H9 (cell line): ENCODE data around the gene FSTL4. TPM values are rescaled to one million over a fixed set of nuclear protein-coding genes. Genes with fewer than 3 reads are reported as not detected.

Experiments
- DNase-seq: peaks from one replicate; pipeline ENCODE4 v3.0.0-alpha.2; 2017
- H2AFZ ChIP-seq: one replicate; pipeline ENCODE4 v1.6.1; 2013; ENCODE audit warnings: mild to moderate bottlenecking, low read length, control low read depth, moderate library complexity
- H2AK5ac ChIP-seq: 2 replicates; pipeline ENCODE4 v1.6.1; 2013; ENCODE audit warnings: low read length, control low read depth, mixed read lengths; ENCODE audit not compliant: insufficient read length
- H2BK120ac ChIP-seq: one replicate; pipeline ENCODE4 v1.6.1; 2013; ENCODE audit warnings: low read depth, mild to moderate bottlenecking, low read length, control low read depth, inconsistent platforms; ENCODE audit not compliant: poor library complexity, severe bottlenecking
- H2BK12ac ChIP-seq: 2 replicates; pipeline ENCODE4 v1.6.1; 2013; ENCODE audit warnings: low read length, control low read depth, mixed read lengths, low read depth; ENCODE audit not compliant: insufficient read length
- H2BK15ac ChIP-seq: 2 replicates; pipeline ENCODE4 v1.6.1; 2013; ENCODE audit warnings: low read depth, low read length, control low read depth
- H2BK20ac ChIP-seq: one replicate; pipeline ENCODE4 v1.6.1; 2013; ENCODE audit warnings: low read depth, mild to moderate bottlenecking, low read length, control low read depth, inconsistent platforms; ENCODE audit not compliant: poor library complexity, severe bottlenecking
- H2BK5ac ChIP-seq: 2 replicates; pipeline ENCODE4 v1.6.1; 2013; ENCODE audit warnings: low read length, control low read depth, mixed read lengths; ENCODE audit not compliant: insufficient read length
- H3K14ac ChIP-seq: 2 replicates; pipeline ENCODE4 v1.6.1; 2013; ENCODE audit warnings: low read length, control low read depth; ENCODE audit not compliant: insufficient read depth
- H3K18ac ChIP-seq: 2 replicates; pipeline ENCODE4 v1.6.1; 2013; ENCODE audit warnings: low read depth, mild to moderate bottlenecking, mixed read lengths, low read length, control low read depth; ENCODE audit not compliant: insufficient read length
- H3K23ac ChIP-seq: 2 replicates; pipeline ENCODE4 v1.6.1; 2013; ENCODE audit warnings: low read length, control low read depth, mixed read lengths, low read depth; ENCODE audit not compliant: insufficient read length
- H3K23me2 ChIP-seq: 2 replicates; pipeline ENCODE4 v1.6.1; 2013; ENCODE audit warnings: low read depth, mild to moderate bottlenecking, mixed read lengths, low read length, control low read depth; ENCODE audit not compliant: insufficient read length, poor library complexity, severe bottlenecking
- H3K27ac ChIP-seq: 2 replicates; pipeline ENCODE4 v1.5.1; 2013; ENCODE audit warnings: low read length, control low read depth, mixed read lengths, low read depth; ENCODE audit not compliant: insufficient read length
- H3K27me3 ChIP-seq: 2 replicates; pipeline ENCODE4 v1.6.1; 2013; ENCODE audit warnings: low read length, control low read depth, inconsistent platforms; ENCODE audit not compliant: insufficient read depth
- H3K4ac ChIP-seq: 2 replicates; pipeline ENCODE4 v1.6.1; 2013; ENCODE audit warnings: low read depth, mild to moderate bottlenecking, control low read depth, inconsistent platforms, low read length, moderate library complexity
- H3K4me1 ChIP-seq: 2 replicates; pipeline ENCODE4 v1.6.1; 2013; ENCODE audit warnings: low read length, control low read depth, inconsistent platforms; ENCODE audit not compliant: insufficient read depth
- H3K4me2 ChIP-seq: 2 replicates; pipeline ENCODE4 v1.6.1; 2013; ENCODE audit warnings: low read length, control low read depth, mixed read lengths; ENCODE audit not compliant: insufficient read length, insufficient read depth
- H3K56ac ChIP-seq: 2 replicates; pipeline ENCODE4 v1.6.1; 2013; ENCODE audit warnings: low read depth, mild to moderate bottlenecking, mixed read lengths, low read length, control low read depth; ENCODE audit not compliant: insufficient read length
- H3K79me1 ChIP-seq: 2 replicates; pipeline ENCODE4 v1.6.1; 2013; ENCODE audit warnings: low read depth, mild to moderate bottlenecking, moderate library complexity, low read length, control low read depth, inconsistent platforms; ENCODE audit not compliant: insufficient read depth, poor library complexity, severe bottlenecking
- H3K79me2 ChIP-seq: 2 replicates; pipeline ENCODE4 v1.6.1; 2013; ENCODE audit warnings: low read length, control low read depth, inconsistent platforms; ENCODE audit not compliant: insufficient read depth
- H3K9ac ChIP-seq: 2 replicates; pipeline ENCODE4 v1.6.1; 2013; ENCODE audit warnings: low read length, control low read depth, mixed read lengths; ENCODE audit not compliant: insufficient read length; ENCODE audit errors: extremely low read depth
- H3K9me3 ChIP-seq: one replicate; pipeline ENCODE4 v1.6.1; 2013; ENCODE audit warnings: low read depth, low read length, inconsistent platforms; ENCODE audit not compliant: control insufficient read depth
- H3T11ph ChIP-seq: one replicate; pipeline ENCODE4 v1.6.1; 2013; ENCODE audit warnings: mild to moderate bottlenecking, low read length, control low read depth, inconsistent platforms
- H4K20me1 ChIP-seq: one replicate; pipeline ENCODE4 v1.6.1; 2013; ENCODE audit not compliant: control insufficient read depth, insufficient read length, insufficient read depth
- H4K5ac ChIP-seq: 2 replicates; pipeline ENCODE4 v1.6.1; 2013; ENCODE audit warnings: low read depth, mild to moderate bottlenecking, mixed read lengths, low read length, control low read depth; ENCODE audit not compliant: insufficient read length
- H4K8ac ChIP-seq: replicated peaks from 2 replicates; pipeline ENCODE4 v1.6.1; 2013; ENCODE audit warnings: low read length, control low read depth, mixed read lengths, low read depth; ENCODE audit not compliant: insufficient read length
- H4K91ac ChIP-seq: 2 replicates; pipeline ENCODE4 v1.6.1; 2013; ENCODE audit warnings: low read depth, mild to moderate bottlenecking, moderate library complexity, mixed read lengths, low read length, control low read depth; ENCODE audit not compliant: insufficient read length
- H3K27ac Mint-ChIP-seq, 3 experiments: 2 replicates in 2 of 3; 3 replicates in 1 of 3; pipeline ENCODE4 v1.8.0; 2020 to 2021; ENCODE audit warnings: mixed read lengths in 3 of 3, mild to moderate bottlenecking in 1 of 3, moderate library complexity in 1 of 3
- H3K27me3 Mint-ChIP-seq: 2 replicates; pipeline ENCODE4 v1.8.0; 2021; ENCODE audit warnings: low read depth, mild to moderate bottlenecking, moderate library complexity, mixed read lengths
- H3K36me3 Mint-ChIP-seq, 3 experiments: 2 replicates in 2 of 3; 3 replicates in 1 of 3; pipeline ENCODE4 v1.8.0; 2020 to 2021; ENCODE audit warnings: low read depth in 3 of 3, mixed read lengths in 3 of 3; ENCODE audit not compliant: insufficient read depth in 1 of 3
- H3K4me1 Mint-ChIP-seq, 2 experiments: 2 replicates each; pipeline ENCODE4 v1.8.0; 2020; ENCODE audit warnings: mixed read lengths in 2 of 2
- H3K4me3 Mint-ChIP-seq, 2 experiments: 2 replicates in 1 of 2; 3 replicates in 1 of 2; pipeline ENCODE4 v1.8.0; 2020 to 2021; ENCODE audit warnings: mild to moderate bottlenecking in 2 of 2, mixed read lengths in 2 of 2, moderate library complexity in 1 of 2
- H3K9me3 Mint-ChIP-seq, 2 experiments: 2 replicates in 1 of 2; 3 replicates in 1 of 2; pipeline ENCODE4 v1.8.0; 2020; ENCODE audit warnings: mild to moderate bottlenecking in 2 of 2, mixed read lengths in 2 of 2, moderate library complexity in 1 of 2
- WGBS: extraction: QIAGEN DNeasy Blood & Tissue Kit; methylation state at CpG from one replicate; pipeline ENCODE4 v1.1.7; 2013; ENCODE audit warnings: missing lambda C conversion rate, low lambda C conversion rate, mixed read lengths; ENCODE audit not compliant: insufficient read length; ENCODE audit errors: extremely low coverage; 5-methylcytosine and 5-hydroxymethylcytosine counted together
- total RNA-seq: library from RNA; stranded (reverse); gene quantifications from 2 replicates; pipeline ENCODE4 v1.2.1, GENCODE V29; 2021
- TF ChIP-seq, protein P1 (sequence below): fragments of 200-600 bp; sonication (generic); conservative IDR thresholded peaks from 3 replicates; pipeline ENCODE4 v1.8.0; 2021; ENCODE audit warnings: antibody characterized with exemption, mild to moderate bottlenecking

Gene FSTL4
- total RNA-seq, 1 experiment from 2014 or later = 5.7 TPM

DNA sequence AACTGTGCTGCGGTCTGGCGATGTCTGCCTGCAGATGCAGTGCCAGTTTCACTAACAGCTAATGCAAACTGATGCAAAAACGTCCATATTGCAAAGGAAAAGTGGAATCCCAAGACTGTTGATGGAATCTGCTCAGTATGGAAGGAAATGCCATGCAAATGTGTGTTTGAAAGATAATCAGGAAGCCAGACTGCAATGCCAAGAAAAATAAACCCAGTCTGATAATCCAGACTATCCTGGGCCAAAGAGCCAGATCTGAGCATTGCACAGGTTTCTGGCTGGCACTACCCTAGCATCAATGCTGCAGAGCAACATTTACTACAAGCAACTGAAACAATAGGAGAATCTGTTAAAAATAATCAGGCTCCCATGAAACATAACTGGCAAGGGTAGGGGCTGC is 130.3 kb downstream of the FSTL4 start:
- DNase-seq = no peak
- Histone ChIP-seq H2AFZ (no peak overlapping the region), H4K91ac (no peak overlapping the region), H3K4me2 (no peak overlapping the region), H4K8ac (no peak overlapping the region), H2BK120ac (no peak overlapping the region), H3K9ac (no peak overlapping the region), H3K23ac (no peak overlapping the region), H3K79me2 (no peaks in the 10 kb centered on the region), H4K20me1 (no peaks in the 10 kb centered on the region), H2BK15ac (no peak overlapping the region), H3K4ac (no peak overlapping the region), H3K27me3 (no peaks in the 10 kb centered on the region), H3T11ph (no peak overlapping the region), H2BK20ac (no peak overlapping the region), H3K56ac (no peak overlapping the region), H3K9me3 (no peaks in the 10 kb centered on the region), H3K79me1 (no peaks in the 10 kb centered on the region), H2AK5ac (no peak overlapping the region), H4K5ac (no peak overlapping the region), H3K27ac (no peak overlapping the region), H3K14ac (no peak overlapping the region), H3K23me2 (no peaks in the 10 kb centered on the region), H2BK5ac (no peak overlapping the region), H2BK12ac (no peak overlapping the region), H3K4me1 (0 out of 2 replicates have a peak, but pooled peaks cover 3% of the 10 kb centered on the region), H3K18ac (no peak overlapping the region)
- Mint-ChIP-seq H3K4me1 (peaks cover 2 to 4% of the 10 kb centered on the region in 2 experiments; a peak in 3 of 4 replicates), H3K36me3 (peaks cover 0 to 1% (median 0%) of the 10 kb centered on the region in 3 experiments; a peak in 1 of 7 replicates), H3K27ac (no peak overlapping the region), H3K9me3 (no peaks in the 10 kb centered on the region), H3K27me3 (no peaks in the 10 kb centered on the region; the same call in 1 of the 2 replicates), H3K4me3 (no peak overlapping the region)
- TF ChIP-seq, protein P1, sequence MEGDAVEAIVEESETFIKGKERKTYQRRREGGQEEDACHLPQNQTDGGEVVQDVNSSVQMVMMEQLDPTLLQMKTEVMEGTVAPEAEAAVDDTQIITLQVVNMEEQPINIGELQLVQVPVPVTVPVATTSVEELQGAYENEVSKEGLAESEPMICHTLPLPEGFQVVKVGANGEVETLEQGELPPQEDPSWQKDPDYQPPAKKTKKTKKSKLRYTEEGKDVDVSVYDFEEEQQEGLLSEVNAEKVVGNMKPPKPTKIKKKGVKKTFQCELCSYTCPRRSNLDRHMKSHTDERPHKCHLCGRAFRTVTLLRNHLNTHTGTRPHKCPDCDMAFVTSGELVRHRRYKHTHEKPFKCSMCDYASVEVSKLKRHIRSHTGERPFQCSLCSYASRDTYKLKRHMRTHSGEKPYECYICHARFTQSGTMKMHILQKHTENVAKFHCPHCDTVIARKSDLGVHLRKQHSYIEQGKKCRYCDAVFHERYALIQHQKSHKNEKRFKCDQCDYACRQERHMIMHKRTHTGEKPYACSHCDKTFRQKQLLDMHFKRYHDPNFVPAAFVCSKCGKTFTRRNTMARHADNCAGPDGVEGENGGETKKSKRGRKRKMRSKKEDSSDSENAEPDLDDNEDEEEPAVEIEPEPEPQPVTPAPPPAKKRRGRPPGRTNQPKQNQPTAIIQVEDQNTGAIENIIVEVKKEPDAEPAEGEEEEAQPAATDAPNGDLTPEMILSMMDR = no peak
- WGBS = no CpG with 5 or more reads among the region's 3 CpGs
